ENCODE results near the gene MTFP1. TPM values are rescaled to one million over a fixed set of nuclear protein-coding genes. Genes with fewer than 3 reads are reported as not detected.
A peak's percentile ranks its signal among the peaks of the same experiment; 100 is the strongest.

The MTFP1 gene
- total and polyA plus RNA-seq, 4 donors = 6.8 to 20.2 (median 8.8) TPM

DNA sequence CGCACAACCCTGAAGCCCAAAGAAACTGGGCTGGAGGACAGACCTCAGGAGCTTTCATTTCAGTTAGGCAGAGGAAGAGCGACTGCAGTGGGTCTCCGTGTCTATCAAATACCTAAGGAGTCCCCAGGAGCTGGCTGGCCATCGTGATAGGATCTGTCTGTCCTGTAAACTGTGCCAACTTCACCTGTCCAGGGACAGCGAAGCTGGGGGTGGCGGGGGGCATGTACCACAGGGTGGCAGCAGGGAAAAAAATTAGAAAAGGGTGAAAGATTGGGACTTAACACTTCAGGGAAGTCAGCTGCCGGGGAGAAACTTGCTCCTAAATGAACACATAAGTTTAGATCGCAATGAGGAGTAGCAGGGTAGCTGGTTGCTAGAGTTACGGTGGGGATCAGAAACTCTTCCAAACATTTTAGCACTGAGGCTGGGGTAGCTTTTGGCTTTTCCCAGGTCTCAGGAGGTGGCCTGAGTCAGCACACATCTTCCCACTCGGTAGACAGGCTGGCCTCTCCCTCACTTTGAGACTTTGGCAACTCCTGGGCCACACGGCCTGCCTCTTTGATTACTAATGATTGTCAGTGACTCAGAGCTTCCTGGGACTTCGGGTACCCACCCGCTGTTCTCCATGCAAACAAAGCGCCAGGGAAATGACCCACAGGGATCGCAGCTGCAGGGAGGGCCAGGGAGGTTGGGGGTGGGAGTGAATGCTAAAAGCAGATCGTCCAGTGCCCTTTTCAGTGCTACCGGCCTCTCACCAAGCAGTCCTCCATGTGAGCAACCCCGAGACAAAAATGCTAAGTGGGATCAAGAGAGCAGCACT is 2.9 kb upstream of the MTFP1 start:
- Histone ChIP-seq H3K4me1 (ENCODE audit: control insufficient read depth in 4 of 4, insufficient read depth in 4 of 4, low read length in 3 of 4) (peaks cover 18 to 82% (median 67%) of the 10 kb centered on the region in 4 donors), H3K4me3 (ENCODE audit: low read depth in 1 of 3, low read length in 3 of 3) (peak overlapping the region; percentile 49 to 74 (median 70)), H3K9me3 (ENCODE audit: control insufficient read depth in 4 of 4, low read length in 3 of 4) (no peaks in the 10 kb centered on the region), H3K36me3 (ENCODE audit: control insufficient read depth in 4 of 4, insufficient read depth in 3 of 4, low read depth in 1 of 4, low read length in 3 of 4) (peaks cover 0 to 16% (median 1%) of the 10 kb centered on the region in 4 donors), H3K27ac (ENCODE audit: low read depth in 1 of 2, low read length in 2 of 2) (peak overlapping the region; percentile 97 to 99), H3K9ac (ENCODE audit: low read depth in 1 of 2, low read length in 2 of 2) (peak overlapping the region; percentile 80 to 84), H3K27me3 (ENCODE audit: control insufficient read depth in 4 of 4, insufficient read depth in 4 of 4, low read length in 3 of 4) (no peaks in the 10 kb centered on the region)
- TF ChIP-seq FOXA1 (IDR thresholded peaks at IDR 0.05) = no peak
- TF ChIP-seq, protein P1, sequence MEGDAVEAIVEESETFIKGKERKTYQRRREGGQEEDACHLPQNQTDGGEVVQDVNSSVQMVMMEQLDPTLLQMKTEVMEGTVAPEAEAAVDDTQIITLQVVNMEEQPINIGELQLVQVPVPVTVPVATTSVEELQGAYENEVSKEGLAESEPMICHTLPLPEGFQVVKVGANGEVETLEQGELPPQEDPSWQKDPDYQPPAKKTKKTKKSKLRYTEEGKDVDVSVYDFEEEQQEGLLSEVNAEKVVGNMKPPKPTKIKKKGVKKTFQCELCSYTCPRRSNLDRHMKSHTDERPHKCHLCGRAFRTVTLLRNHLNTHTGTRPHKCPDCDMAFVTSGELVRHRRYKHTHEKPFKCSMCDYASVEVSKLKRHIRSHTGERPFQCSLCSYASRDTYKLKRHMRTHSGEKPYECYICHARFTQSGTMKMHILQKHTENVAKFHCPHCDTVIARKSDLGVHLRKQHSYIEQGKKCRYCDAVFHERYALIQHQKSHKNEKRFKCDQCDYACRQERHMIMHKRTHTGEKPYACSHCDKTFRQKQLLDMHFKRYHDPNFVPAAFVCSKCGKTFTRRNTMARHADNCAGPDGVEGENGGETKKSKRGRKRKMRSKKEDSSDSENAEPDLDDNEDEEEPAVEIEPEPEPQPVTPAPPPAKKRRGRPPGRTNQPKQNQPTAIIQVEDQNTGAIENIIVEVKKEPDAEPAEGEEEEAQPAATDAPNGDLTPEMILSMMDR (IDR thresholded peaks at IDR 0.05; ENCODE audit: low read depth, low read length, missing input control) = no peak
- TF ChIP-seq SP1 (IDR thresholded peaks at IDR 0.05) = peak; percentile 66
- peak in 1 of 2 donors; percentile 39 for TF ChIP-seq EGR1 (IDR thresholded peaks at IDR 0.05; ENCODE audit: low read depth in 2 of 2)
- no peak for TF ChIP-seq NR2F2 (IDR thresholded peaks at IDR 0.05)
- TF ChIP-seq, protein P2, sequence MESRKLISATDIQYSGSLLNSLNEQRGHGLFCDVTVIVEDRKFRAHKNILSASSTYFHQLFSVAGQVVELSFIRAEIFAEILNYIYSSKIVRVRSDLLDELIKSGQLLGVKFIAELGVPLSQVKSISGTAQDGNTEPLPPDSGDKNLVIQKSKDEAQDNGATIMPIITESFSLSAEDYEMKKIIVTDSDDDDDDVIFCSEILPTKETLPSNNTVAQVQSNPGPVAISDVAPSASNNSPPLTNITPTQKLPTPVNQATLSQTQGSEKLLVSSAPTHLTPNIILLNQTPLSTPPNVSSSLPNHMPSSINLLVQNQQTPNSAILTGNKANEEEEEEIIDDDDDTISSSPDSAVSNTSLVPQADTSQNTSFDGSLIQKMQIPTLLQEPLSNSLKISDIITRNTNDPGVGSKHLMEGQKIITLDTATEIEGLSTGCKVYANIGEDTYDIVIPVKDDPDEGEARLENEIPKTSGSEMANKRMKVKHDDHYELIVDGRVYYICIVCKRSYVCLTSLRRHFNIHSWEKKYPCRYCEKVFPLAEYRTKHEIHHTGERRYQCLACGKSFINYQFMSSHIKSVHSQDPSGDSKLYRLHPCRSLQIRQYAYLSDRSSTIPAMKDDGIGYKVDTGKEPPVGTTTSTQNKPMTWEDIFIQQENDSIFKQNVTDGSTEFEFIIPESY (IDR thresholded peaks at IDR 0.05) = no peak
- peak; percentile 15 for TF ChIP-seq HNF4G (IDR thresholded peaks at IDR 0.05)
- TF ChIP-seq FOXA2 (IDR thresholded peaks at IDR 0.05) = peak; percentile 37
- peak; percentile 88 to 93 for TF ChIP-seq JUND (IDR thresholded peaks at IDR 0.05)
- TF ChIP-seq, protein P3, sequence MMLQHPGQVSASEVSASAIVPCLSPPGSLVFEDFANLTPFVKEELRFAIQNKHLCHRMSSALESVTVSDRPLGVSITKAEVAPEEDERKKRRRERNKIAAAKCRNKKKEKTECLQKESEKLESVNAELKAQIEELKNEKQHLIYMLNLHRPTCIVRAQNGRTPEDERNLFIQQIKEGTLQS (IDR thresholded peaks at IDR 0.05) = peak; percentile 71
- TF ChIP-seq HNF4A (conservative IDR thresholded peaks at IDR 0.05) = peak; percentile 25 to 65
- TF ChIP-seq GABPA (IDR thresholded peaks at IDR 0.05 in 1 of 2, conservative IDR thresholded peaks at IDR 0.05 in 1 of 2) = no peak
- TF ChIP-seq YY1 (IDR thresholded peaks at IDR 0.05) = no peak
- TF ChIP-seq RAD21 (IDR thresholded peaks at IDR 0.05) = peak in 1 of 2 donors; percentile 21
- TF ChIP-seq, protein P4, sequence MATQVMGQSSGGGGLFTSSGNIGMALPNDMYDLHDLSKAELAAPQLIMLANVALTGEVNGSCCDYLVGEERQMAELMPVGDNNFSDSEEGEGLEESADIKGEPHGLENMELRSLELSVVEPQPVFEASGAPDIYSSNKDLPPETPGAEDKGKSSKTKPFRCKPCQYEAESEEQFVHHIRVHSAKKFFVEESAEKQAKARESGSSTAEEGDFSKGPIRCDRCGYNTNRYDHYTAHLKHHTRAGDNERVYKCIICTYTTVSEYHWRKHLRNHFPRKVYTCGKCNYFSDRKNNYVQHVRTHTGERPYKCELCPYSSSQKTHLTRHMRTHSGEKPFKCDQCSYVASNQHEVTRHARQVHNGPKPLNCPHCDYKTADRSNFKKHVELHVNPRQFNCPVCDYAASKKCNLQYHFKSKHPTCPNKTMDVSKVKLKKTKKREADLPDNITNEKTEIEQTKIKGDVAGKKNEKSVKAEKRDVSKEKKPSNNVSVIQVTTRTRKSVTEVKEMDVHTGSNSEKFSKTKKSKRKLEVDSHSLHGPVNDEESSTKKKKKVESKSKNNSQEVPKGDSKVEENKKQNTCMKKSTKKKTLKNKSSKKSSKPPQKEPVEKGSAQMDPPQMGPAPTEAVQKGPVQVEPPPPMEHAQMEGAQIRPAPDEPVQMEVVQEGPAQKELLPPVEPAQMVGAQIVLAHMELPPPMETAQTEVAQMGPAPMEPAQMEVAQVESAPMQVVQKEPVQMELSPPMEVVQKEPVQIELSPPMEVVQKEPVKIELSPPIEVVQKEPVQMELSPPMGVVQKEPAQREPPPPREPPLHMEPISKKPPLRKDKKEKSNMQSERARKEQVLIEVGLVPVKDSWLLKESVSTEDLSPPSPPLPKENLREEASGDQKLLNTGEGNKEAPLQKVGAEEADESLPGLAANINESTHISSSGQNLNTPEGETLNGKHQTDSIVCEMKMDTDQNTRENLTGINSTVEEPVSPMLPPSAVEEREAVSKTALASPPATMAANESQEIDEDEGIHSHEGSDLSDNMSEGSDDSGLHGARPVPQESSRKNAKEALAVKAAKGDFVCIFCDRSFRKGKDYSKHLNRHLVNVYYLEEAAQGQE (IDR thresholded peaks at IDR 0.05) = peak; percentile 72
- TF ChIP-seq RXRA (IDR thresholded peaks at IDR 0.05) = peak; percentile 38 to 79
- TF ChIP-seq, protein P5, sequence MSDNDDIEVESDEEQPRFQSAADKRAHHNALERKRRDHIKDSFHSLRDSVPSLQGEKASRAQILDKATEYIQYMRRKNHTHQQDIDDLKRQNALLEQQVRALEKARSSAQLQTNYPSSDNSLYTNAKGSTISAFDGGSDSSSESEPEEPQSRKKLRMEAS (IDR thresholded peaks at IDR 0.05) = no peak
- TF ChIP-seq TAF1 (conservative IDR thresholded peaks at IDR 0.05) = no peak
- peak; percentile 62 for DNase-seq (ENCODE audit: low spot score)
- WGBS = 21% methylated on average over 18 of the region's 18 CpGs

Measured in liver (tissue), 9 donors.